SK-N-MC (cell line): Measurements from ENCODE around the gene PPP2R2C.

Experiments
- DNase-seq: peaks from one replicate; pipeline ENCODE4 v3.0.0-alpha.2; 2011; ENCODE audit warnings: low read depth, low spot score
- H3K27ac ChIP-seq: fragments of 200-600 bp; sonication (generic); 2 replicates; pipeline ENCODE4 v1.5.1; 2016; ENCODE audit warnings: mixed run types
- H3K36me3 ChIP-seq: fragments of 200-600 bp; sonication (generic); 2 replicates; pipeline ENCODE4 v1.6.1; 2017; ENCODE audit warnings: antibody characterized with exemption, low read length, mixed read lengths; ENCODE audit not compliant: insufficient read depth
- H3K4me3 ChIP-seq: fragments of 200-600 bp; sonication (generic); 2 replicates; pipeline ENCODE4 v1.5.1; 2016
- H3K9ac ChIP-seq: fragments of 200-600 bp; sonication (generic); 2 replicates; pipeline ENCODE4 v1.8.0; 2017; ENCODE audit warnings: mixed run types, mixed read lengths; ENCODE audit not compliant: insufficient read length
- H3K9me3 ChIP-seq: fragments of 200-600 bp; sonication (generic); 2 replicates; pipeline ENCODE4 v1.6.1; 2017; ENCODE audit warnings: low read depth, mild to moderate bottlenecking, antibody characterized with exemption, low read length, moderate library complexity, mixed read lengths
- EZH2 ChIP-seq: fragments of 200-600 bp; sonication (generic); IDR thresholded peaks from one replicate; pipeline ENCODE4 v1.6.1; 2017; ENCODE audit warnings: antibody characterized with exemption
- FOXP2 ChIP-seq: optimal IDR thresholded peaks from 2 replicates; pipeline ENCODE3; 2011; ENCODE audit warnings: mild to moderate bottlenecking, moderate library complexity; ENCODE audit not compliant: insufficient read depth; ENCODE audit errors: extremely low read length, control extremely low read depth
- POLR2AphosphoS5 ChIP-seq: IDR thresholded peaks from 2 replicates; pipeline ENCODE4 v1.6.1; 2012; ENCODE audit warnings: mild to moderate bottlenecking, low read depth, low read length, borderline replicate concordance

Gene PPP2R2C

DNA sequence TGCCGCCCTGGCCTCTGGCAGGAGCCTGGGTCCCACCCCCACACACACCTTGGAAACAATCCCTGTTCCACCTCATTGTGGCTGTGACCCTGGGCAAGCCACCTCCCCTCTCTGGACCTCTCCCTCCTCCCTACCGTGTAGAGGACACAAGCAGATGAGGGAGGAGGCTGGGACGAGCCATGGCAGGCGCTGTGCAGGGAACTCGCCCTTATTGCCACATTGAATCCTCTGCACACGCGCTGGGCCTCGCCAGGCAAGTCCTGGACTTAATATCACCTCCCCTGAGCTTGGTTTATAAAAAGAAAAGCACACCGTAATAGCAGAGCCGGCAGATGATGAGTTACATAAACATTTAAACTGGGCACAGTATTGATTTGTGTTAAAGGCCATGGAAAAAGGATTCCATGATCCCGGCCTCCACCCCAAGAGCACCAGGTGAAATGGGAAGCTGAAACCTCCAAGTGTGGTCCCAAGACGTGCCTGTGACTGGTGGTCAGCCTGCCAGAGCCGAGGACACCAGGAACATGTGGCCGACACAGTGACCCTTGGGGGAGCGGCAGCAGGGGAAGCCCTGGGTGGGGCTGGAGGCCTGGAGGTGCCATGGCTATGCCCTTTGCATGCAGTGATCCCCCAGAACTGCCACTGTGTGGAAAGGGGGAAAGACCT is 81.1 kb downstream of the PPP2R2C start:
- Histone ChIP-seq H3K9ac (no peak overlapping the region), H3K36me3 (no peaks in the 10 kb centered on the region), H3K4me3 (no peak overlapping the region), H3K9me3 (no peaks in the 10 kb centered on the region), H3K27ac (no peak overlapping the region)
- TF ChIP-seq FOXP2 (no peak), EZH2 (no peak), POLR2AphosphoS5 (no peak)
- no peak for DNase-seq

DNA sequence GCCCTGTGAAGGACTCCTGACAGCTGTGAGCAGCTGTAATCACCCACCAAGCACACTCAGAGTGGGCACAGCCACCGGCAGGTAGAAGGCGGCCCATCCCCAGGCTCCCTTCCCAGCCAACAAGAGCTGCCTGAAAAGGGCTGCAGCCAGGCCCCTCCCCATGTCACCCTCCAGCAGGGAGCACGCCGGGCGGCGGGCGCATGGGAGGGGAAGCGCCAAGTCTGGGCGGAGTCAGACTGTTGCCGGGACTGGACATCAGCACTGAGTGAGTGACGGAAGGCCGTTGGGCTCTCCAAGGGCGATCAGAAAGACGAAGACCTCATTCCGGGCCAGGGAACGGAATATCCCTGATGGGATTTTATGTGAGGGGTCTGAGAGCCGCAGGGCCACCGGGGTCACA is 82.1 kb downstream of the PPP2R2C start:
- H3K36me3 ChIP-seq: no peaks in the 10 kb centered on the region
- no peak for DNase-seq
- no peak overlapping the region for H3K9ac ChIP-seq
- no peak for TF ChIP-seq FOXP2
- TF ChIP-seq EZH2: no peak
- no peak for TF ChIP-seq POLR2AphosphoS5
- no peak overlapping the region for H3K4me3 ChIP-seq
- no peaks in the 10 kb centered on the region for H3K9me3 ChIP-seq
- no peak overlapping the region for H3K27ac ChIP-seq

DNA sequence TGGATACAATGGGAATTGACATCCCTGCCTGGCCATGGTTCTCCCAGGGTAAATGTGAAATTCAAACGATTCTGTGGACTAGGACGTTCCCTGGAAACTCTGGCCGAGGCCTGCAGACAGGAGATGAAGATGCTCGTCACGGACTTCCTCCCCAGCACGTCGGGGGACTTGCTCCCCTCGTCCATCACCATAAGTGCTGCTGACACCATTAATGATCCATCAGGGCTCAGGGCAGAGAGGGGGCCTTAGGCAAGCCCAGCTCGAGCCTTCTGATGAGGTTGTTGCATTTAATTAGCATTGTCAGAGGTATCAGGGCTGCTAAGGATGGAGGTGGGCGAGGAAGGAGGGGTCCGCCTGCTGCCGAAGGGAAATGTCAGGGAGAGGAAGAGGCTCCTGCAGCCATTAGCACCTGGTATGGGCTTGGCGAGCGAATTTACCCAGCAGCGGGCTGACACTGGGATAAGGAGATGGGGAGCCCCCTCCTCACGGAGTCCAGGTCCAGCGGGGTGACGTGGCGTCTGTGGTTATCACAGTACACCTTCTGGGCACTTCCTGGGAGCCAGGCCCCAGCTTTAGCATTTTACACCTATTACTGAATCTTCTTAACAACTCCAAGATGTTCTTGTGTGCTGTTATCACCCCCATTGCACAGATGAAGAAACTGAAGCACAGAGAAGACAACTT is 83.1 kb downstream of the PPP2R2C start:
- no peaks in the 10 kb centered on the region for H3K9me3 ChIP-seq
- no peak overlapping the region for H3K9ac ChIP-seq
- H3K4me3 ChIP-seq: no peak overlapping the region
- no peak for TF ChIP-seq EZH2
- TF ChIP-seq FOXP2: no peak
- TF ChIP-seq POLR2AphosphoS5: no peak
- DNase-seq: no peak
- H3K36me3 ChIP-seq: no peaks in the 10 kb centered on the region
- no peak overlapping the region for H3K27ac ChIP-seq

DNA sequence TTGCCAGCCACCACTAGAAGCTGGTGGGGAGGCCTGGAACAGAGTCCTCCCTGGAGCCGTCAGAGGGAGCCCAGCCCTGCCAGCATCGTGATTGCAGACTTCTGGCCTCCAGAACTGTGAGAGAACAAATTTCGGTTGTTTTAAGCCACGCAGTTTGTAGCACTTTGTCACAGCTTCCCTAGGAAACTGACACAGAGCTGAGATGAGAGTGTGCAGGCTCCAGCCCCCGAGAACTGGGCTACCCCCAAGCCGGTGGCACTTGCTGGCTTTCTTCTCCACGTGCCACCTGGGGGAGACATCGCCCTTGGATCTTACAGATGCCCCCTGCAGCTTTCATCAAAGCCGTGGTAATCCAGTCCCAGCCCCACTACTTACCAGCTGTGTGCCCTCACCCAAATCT is 83.7 kb downstream of the PPP2R2C start:
- Histone ChIP-seq H3K4me3 (no peak overlapping the region), H3K36me3 (no peaks in the 10 kb centered on the region)
- no peak for TF ChIP-seq FOXP2
- TF ChIP-seq EZH2: no peak
- TF ChIP-seq POLR2AphosphoS5: no peak

DNA sequence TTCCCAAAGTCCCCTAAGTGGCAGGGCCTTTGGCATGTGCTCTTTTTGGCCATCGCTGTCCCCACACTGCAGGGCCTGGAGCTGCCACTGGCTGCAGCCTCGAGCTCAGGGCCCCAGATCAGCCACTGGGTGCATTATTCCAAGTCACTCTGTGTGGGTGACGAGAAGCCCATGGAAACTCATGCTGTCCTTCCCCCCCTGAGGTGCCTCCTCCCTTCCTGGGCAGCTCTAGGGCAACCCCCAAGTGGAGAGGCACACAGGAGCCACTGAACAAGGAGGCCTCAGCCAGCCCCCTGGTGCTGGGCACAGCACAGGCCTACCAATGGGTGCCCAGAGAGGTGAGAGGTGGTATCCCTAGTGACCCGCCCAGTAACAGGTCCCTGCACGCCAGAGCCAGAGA is 84.5 kb downstream of the PPP2R2C start:
- no peak overlapping the region for H3K4me3 ChIP-seq
- H3K9me3 ChIP-seq: no peaks in the 10 kb centered on the region
- H3K9ac ChIP-seq: no peak overlapping the region
- no peak for DNase-seq
- no peaks in the 10 kb centered on the region for H3K36me3 ChIP-seq
- TF ChIP-seq POLR2AphosphoS5: no peak
- TF ChIP-seq EZH2: no peak
- no peak for TF ChIP-seq FOXP2
- no peak overlapping the region for H3K27ac ChIP-seq

More for the DNA sequence above, 83.7 kb downstream of the PPP2R2C start:
- H3K9me3 ChIP-seq: no peaks in the 10 kb centered on the region
- no peak overlapping the region for H3K27ac ChIP-seq
- no peak overlapping the region for H3K9ac ChIP-seq
- DNase-seq: no peak

DNA sequence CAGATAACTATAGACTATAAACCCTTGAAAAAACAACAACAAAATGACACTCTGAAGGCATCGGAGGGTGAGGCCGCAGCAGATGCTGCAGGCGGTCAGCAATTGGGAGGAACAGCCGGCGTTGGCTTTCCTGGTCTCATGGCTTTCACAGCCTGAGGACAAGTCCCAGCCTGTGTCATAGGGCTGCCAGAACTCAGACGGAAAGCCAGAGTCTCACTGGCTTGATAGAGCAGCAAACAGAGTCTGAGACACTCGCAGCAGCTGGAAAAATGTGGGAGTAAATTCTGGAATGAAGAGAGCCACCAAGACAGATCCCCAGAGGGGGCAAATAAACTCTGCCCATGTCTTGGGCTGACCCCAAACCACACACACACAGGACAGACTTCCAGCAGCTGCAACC is 86.3 kb downstream of the PPP2R2C start:
- H3K9me3 ChIP-seq: no peaks in the 10 kb centered on the region
- H3K9ac ChIP-seq: no peak overlapping the region
- H3K4me3 ChIP-seq: no peak overlapping the region
- no peak overlapping the region for H3K27ac ChIP-seq
- TF ChIP-seq EZH2 (no peak), FOXP2 (no peak), POLR2AphosphoS5 (no peak)
- no peaks in the 10 kb centered on the region for H3K36me3 ChIP-seq
- no peak for DNase-seq

DNA sequence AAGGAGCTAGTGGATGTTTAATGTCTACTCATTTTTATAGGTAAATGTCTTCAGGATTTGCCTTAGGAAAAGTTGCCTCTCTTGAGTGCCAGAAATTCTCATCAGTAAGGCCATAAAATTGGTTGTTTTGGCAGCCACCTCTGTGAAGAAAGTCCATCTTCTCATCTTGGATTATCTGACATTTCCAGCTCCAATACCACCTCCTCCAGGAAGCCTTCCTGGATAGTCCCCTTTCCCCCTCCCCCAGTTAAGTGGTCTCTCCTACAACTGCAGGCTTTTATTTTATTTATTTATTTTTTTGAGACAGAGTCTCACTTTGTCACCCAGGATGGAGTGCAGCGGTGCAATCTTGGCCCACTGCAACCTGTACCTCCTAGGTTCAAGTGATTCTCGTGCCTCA is 87.1 kb downstream of the PPP2R2C start:
- TF ChIP-seq POLR2AphosphoS5: no peak
- no peak for TF ChIP-seq EZH2
- TF ChIP-seq FOXP2: no peak
- no peak overlapping the region for H3K27ac ChIP-seq
- no peak for DNase-seq
- H3K9me3 ChIP-seq: no peaks in the 10 kb centered on the region
- H3K4me3 ChIP-seq: no peak overlapping the region
- no peak overlapping the region for H3K9ac ChIP-seq
- no peaks in the 10 kb centered on the region for H3K36me3 ChIP-seq

DNA sequence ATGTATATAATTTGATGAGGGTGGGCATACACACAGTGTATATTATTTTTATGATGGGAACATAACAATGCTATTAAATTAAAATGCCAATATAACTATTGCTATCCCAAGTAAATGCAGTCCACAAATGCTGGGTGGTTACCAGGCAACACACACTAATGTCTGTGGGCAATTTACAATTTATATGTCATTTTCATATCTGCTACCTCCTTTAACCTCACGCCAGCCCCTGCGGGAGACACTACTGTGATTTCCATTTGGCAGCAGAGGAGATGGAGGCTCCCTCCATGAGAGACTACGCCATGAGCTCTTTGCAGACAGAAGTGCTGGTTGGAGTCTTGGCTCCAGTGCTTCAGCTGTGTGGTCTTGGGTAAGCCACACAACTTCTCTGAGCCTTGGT is 87.9 kb downstream of the PPP2R2C start:
- Histone ChIP-seq H3K27ac (no peak overlapping the region), H3K9me3 (no peaks in the 10 kb centered on the region), H3K4me3 (no peak overlapping the region), H3K9ac (no peak overlapping the region), H3K36me3 (no peaks in the 10 kb centered on the region)
- DNase-seq: no peak
- no peak for TF ChIP-seq POLR2AphosphoS5
- TF ChIP-seq EZH2: no peak
- no peak for TF ChIP-seq FOXP2

DNA sequence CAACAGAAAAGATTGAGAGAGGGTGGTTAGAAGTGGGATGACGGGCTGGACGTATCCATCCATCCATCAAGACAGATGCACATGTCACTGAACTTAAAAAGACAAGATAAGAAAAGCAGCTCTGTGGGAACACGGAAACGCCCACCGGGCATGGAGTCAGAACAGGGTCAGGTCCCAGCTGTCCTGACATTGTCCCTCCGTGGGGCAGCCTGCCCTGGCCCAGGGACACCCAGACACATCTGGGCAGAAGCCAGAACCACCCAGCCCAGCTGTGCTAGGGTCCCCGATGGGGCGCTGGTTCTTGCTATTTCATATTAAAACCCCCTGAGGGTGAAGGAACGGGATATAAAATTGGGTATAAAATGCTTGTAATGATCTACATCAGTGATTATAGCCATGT is 88.5 kb downstream of the PPP2R2C start:
- H3K36me3 ChIP-seq: no peaks in the 10 kb centered on the region
- H3K9ac ChIP-seq: no peak overlapping the region
- no peak for TF ChIP-seq FOXP2
- no peak for TF ChIP-seq POLR2AphosphoS5
- no peak for TF ChIP-seq EZH2
- no peaks in the 10 kb centered on the region for H3K9me3 ChIP-seq
- H3K27ac ChIP-seq: no peak overlapping the region
- no peak overlapping the region for H3K4me3 ChIP-seq
- DNase-seq: no peak

DNA sequence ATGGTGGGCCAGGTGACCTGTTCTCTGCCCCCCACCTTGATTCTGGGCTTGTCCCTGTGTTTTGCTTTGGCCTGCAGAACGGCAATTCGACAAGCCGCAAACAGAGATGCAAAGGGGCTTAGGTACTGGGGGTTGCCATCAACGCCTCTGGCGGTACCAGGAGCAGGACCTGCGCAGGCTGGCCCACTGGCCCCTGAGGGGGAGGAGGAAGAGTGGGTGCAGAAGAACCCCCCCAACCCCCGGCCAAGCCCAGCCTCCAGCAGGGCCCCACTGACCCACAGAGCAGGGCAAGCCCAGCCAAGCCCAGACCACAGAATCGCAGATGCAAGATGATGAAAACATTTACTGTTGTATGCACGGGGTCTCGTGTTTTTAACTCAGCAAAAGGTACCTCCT is 89.4 kb downstream of the PPP2R2C start:
- Histone ChIP-seq H3K9me3 (no peaks in the 10 kb centered on the region), H3K4me3 (no peak overlapping the region), H3K9ac (no peak overlapping the region), H3K36me3 (no peaks in the 10 kb centered on the region), H3K27ac (no peak overlapping the region)
- TF ChIP-seq FOXP2: no peak
- TF ChIP-seq POLR2AphosphoS5: no peak
- no peak for TF ChIP-seq EZH2
- no peak for DNase-seq
